Lung (tissue), 14 donors: ENCODE measurements around the gene NOTCH2. TPM values are rescaled to one million over a fixed set of nuclear protein-coding genes. Genes with fewer than 3 reads are reported as not detected.
"Not testable (repeated sequence)": the region's sequence is repeated elsewhere in the genome, so short reads cannot be mapped to it uniquely, and the experiment has no call there.

Experiments
- ATAC-seq: fragments of 200-7000 bp; cut with Tn5 transposase; one replicate; pipeline ENCODE4 v1.9.1; 2020; ENCODE audit warnings: moderate number of reproducible peaks; ENCODE audit not compliant: insufficient read depth, low FRiP score
- DNase-seq, 3 donors: peaks; one replicate each; pipeline ENCODE4 v3.0.0-alpha.2; 2013 to 2017
- H3K27ac ChIP-seq, 2 donors: one replicate each; pipeline ENCODE4 v1.5.1; 2013; ENCODE audit warnings: mild to moderate bottlenecking in 2 of 2, moderate library complexity in 2 of 2, control low read depth in 1 of 2, inconsistent platforms in 1 of 2, low read depth in 1 of 2, low read length in 1 of 2
- H3K27me3 ChIP-seq, 3 donors: one replicate each; pipeline ENCODE4 v1.5.1; 2013; ENCODE audit warnings: low read length in 2 of 3; ENCODE audit not compliant: control insufficient read depth in 3 of 3, insufficient read depth in 3 of 3
- H3K36me3 ChIP-seq, 4 donors: one replicate each; pipeline ENCODE4 v1.5.1; 2013; ENCODE audit warnings: low read length in 4 of 4, mild to moderate bottlenecking in 1 of 4, moderate library complexity in 1 of 4; ENCODE audit not compliant: control insufficient read depth in 4 of 4, insufficient read depth in 4 of 4
- H3K4me1 ChIP-seq, 5 donors: one replicate each; pipeline ENCODE4 v1.5.1; 2013; ENCODE audit warnings: low read length in 5 of 5, mild to moderate bottlenecking in 2 of 5, moderate library complexity in 1 of 5; ENCODE audit not compliant: control insufficient read depth in 5 of 5, insufficient read depth in 5 of 5
- H3K4me3 ChIP-seq: one replicate; pipeline ENCODE4 v1.5.1; 2013; ENCODE audit warnings: mild to moderate bottlenecking, control low read depth, moderate library complexity
- H3K9ac ChIP-seq, 2 donors: one replicate each; pipeline ENCODE4 v1.5.1; 2013; ENCODE audit warnings: low read length in 2 of 2, control low read depth in 1 of 2; ENCODE audit not compliant: insufficient read depth in 1 of 2
- H3K9me3 ChIP-seq, 4 donors: one replicate each; pipeline ENCODE4 v1.5.1; 2013; ENCODE audit warnings: low read length in 3 of 4, mild to moderate bottlenecking in 1 of 4, moderate library complexity in 1 of 4; ENCODE audit not compliant: control insufficient read depth in 4 of 4, insufficient read depth in 3 of 4
- WGBS, 2 donors: extraction: QIAGEN DNeasy Blood & Tissue Kit; methylation state at CpG; one replicate each; pipeline ENCODE4 v1.1.7; 2013; 5-methylcytosine and 5-hydroxymethylcytosine counted together
- long read RNA-seq, 5 donors: transcript quantifications; one replicate each; lab custom pipeline, GENCODE V29; 2026
- polyA plus RNA-seq, 2 donors: library from polyadenylated mRNA; stranded (reverse); fragments of 200-250 nt; gene quantifications; one replicate each; pipeline ENCODE4 v1.2.1, GENCODE V29; 2013
- total RNA-seq, 2 donors: library from RNA; depleted of rRNA in 1 of 2; stranded (reverse); fragments of >200 nt in 1 of 2; gene quantifications; one replicate each; pipeline ENCODE4 v1.2.1, GENCODE V29; 2014 to 2021
- donor health status: Bipolar disorder and iron deficiency.
- donor health status: healthy.
- donor health status: DM: yes; HTN: yes; CAD: no.

Gene NOTCH2
- total RNA-seq (100 to 1,000 TPM; 123 to 179 TPM), polyA plus RNA-seq (10 to 100 TPM in 1 of 2 donors, 1 to 10 TPM in 1; 6.8 to 37.7 TPM)
- long read RNA-seq, donor 1, full-length matches to known transcripts = 1 of 12 reads
- long read RNA-seq, donor 1, partial matches to known transcripts = 11 of 12 reads
- long read RNA-seq, donor 1, other reads (novel, unspliced or antisense) = 0 of 12 reads
- long read RNA-seq, donor 2, partial matches to known transcripts = 11 of 11 reads
- long read RNA-seq, donor 2, other reads (novel, unspliced or antisense) = 0 of 11 reads
- long read RNA-seq, donor 3, full-length matches to known transcripts = 1 of 6 reads
- long read RNA-seq, donor 3, partial matches to known transcripts = 5 of 6 reads
- long read RNA-seq, donor 3, other reads (novel, unspliced or antisense) = 0 of 6 reads
- long read RNA-seq, donor 4, partial matches to known transcripts = 5 of 5 reads
- long read RNA-seq, donor 4, other reads (novel, unspliced or antisense) = 0 of 5 reads
- long read RNA-seq, donor 5, full-length matches to known transcripts = 3 of 12 reads
- long read RNA-seq, donor 5, partial matches to known transcripts = 9 of 12 reads
- long read RNA-seq, donor 5, other reads (novel, unspliced or antisense) = 0 of 12 reads

GRCh38 chr1:120069067-120069919 is at the start of gene NOTCH2:
Gene NOTCH2, minus strand, starts transcription at chr1:120069662. Its CDS starts 256 bp downstream, at chr1:120069406.
- WGBS, 2 donors = 0% methylated on average over 25 to 60 of the region's 95 CpGs
- H3K4me1 ChIP-seq, H3K36me3 ChIP-seq, H3K27me3 ChIP-seq, H3K9ac ChIP-seq, H3K9me3 ChIP-seq, ATAC-seq: not testable (repeated sequence)
- Histone ChIP-seq H3K27ac (peak within 1 kb of the TSS; percentile 64 to 87), H3K4me3 (peak within 1 kb of the TSS; percentile 39)
- DNase-seq = peak; percentile 38 to 62 (median 52)

GRCh38 chr1:120117371-120118177 is 48.1 kb upstream of the NOTCH2 start:
- not testable (repeated sequence) for H3K27ac ChIP-seq, H3K4me3 ChIP-seq, ATAC-seq, H3K27me3 ChIP-seq, H3K9me3 ChIP-seq, H3K4me1 ChIP-seq, H3K36me3 ChIP-seq, H3K9ac ChIP-seq
- WGBS, 2 donors = 14 to 28% methylated on average over 2 to 3 of the region's 4 CpGs
- peak in 2 of 3 donors; percentile 28 to 59 for DNase-seq

- not testable (repeated sequence) for H3K4me3 ChIP-seq, H3K9me3 ChIP-seq, H3K36me3 ChIP-seq, H3K27ac ChIP-seq, DNase-seq, H3K4me1 ChIP-seq, H3K27me3 ChIP-seq, H3K9ac ChIP-seq, ATAC-seq
- 86 to 88% methylated on average over 2 of the region's 2 CpGs for WGBS, 2 donors
These were observed 46.6 kb upstream of the NOTCH2 start for GRCh38 chr1:120116094-120116493.

DNA sequence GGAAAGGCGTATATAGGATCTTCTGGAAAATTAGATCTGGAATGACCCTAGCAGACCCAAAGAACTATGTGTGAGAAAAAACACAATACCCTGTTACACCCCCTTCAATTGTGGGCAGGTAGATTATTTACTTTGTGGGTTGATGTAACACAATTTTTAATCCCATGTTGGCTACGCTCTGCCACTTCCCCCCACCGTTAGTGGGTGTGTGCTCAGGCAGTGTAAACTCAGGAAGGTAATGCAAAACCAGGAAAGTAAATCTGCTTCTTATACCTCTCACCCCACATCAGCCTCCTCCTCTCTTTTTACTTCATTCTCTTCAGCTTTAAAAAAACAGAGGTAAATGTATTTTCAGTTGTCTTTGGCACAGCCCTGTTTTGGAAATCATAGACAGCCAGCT is 43.7 kb upstream of the NOTCH2 start:
- not testable (repeated sequence) for DNase-seq, H3K4me1 ChIP-seq, H3K27me3 ChIP-seq, H3K9me3 ChIP-seq, ATAC-seq, H3K4me3 ChIP-seq, H3K36me3 ChIP-seq, H3K9ac ChIP-seq, H3K27ac ChIP-seq
- 50% methylated on average over 1 of the region's 3 CpGs; no CpG with 5 or more reads in 1 of the 2 donors for WGBS, 2 donors

GRCh38 chr1:120112212-120112611 is 42.8 kb upstream of the NOTCH2 start:
- ATAC-seq, H3K4me1 ChIP-seq, H3K36me3 ChIP-seq, H3K4me3 ChIP-seq, H3K27me3 ChIP-seq, H3K9me3 ChIP-seq, H3K27ac ChIP-seq, DNase-seq, H3K9ac ChIP-seq: not testable (repeated sequence)
- WGBS, 2 donors = 68 to 74% methylated on average over 5 of the region's 5 CpGs

DNA sequence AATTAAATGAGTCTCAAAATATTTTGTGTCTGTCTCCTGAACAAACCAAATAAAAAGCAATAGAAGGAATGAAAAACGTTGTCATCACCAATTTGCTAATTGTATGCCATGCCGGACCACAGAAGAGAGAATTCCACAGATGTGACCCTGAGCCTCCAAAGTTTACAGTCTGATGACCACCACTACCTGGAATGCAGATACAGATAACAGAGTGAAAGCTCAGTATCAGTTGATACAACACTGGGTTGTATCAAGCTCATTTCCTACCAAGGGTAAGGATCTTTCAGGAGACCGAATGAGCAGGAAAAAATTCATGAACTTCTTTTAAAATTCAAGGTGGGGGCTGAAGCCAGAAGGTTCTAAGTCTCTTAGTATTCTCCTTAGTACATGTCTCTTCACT is 42.3 kb upstream of the NOTCH2 start:
- not testable (repeated sequence) for H3K27ac ChIP-seq, H3K27me3 ChIP-seq, H3K4me3 ChIP-seq, H3K9ac ChIP-seq, DNase-seq, H3K4me1 ChIP-seq, H3K36me3 ChIP-seq, ATAC-seq, H3K9me3 ChIP-seq
- WGBS, 2 donors = no CpG with 5 or more reads among the region's 3 CpGs

DNA sequence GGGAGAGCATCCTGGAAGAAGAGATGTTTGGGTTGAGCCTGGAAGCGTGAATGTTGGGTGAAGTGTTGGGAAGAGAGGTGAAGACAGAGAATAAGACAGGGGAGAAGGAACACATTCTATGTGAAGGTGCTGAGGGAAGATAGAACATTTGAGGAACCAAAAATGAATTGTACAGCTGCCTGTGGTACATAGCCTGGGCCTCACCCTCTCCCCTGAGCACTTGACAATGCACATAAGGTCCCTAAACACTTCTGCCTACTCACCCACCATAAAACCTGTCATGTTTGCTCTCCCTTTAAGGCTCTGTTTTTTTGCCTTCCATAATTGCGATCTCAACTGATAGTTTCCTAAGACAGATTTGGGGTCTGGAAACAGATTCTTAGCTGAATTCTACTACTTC is 41.5 kb upstream of the NOTCH2 start:
- H3K27ac ChIP-seq, ATAC-seq: not testable (repeated sequence)

More for the DNA sequence above, 41.5 kb upstream of the NOTCH2 start:
- H3K4me3 ChIP-seq, H3K36me3 ChIP-seq, DNase-seq, H3K4me1 ChIP-seq, H3K9ac ChIP-seq, H3K9me3 ChIP-seq, H3K27me3 ChIP-seq: not testable (repeated sequence)
- WGBS, 2 donors = 83% methylated on average over 1 of the region's 2 CpGs; no CpG with 5 or more reads in 1 of the 2 donors
